ENCODE results near the gene TSPAN1.

The TSPAN1 gene

GRCh38 chr1:46134660-46135331 lies 40.1 kb upstream of the TSPAN1 start:
- H3K4me3 ChIP-seq (ENCODE audit: low read length, poor library complexity, severe bottlenecking): no peak overlapping the region
- peaks cover 16% of the 10 kb centered on the region for H4K20me1 ChIP-seq (ENCODE audit: insufficient read depth, low read length, poor library complexity, severe bottlenecking)
- H3K9me2 ChIP-seq (replicated peaks; ENCODE audit: low read depth, low read length): no peaks in the 10 kb centered on the region
- H2AFZ ChIP-seq (ENCODE audit: low read length): no peak overlapping the region
- H3K4me2 ChIP-seq (ENCODE audit: low read depth, low read length, poor library complexity, severe bottlenecking): peak overlapping the region; percentile 91
- H3K4me1 ChIP-seq (ENCODE audit: insufficient read depth, low read length, poor library complexity, severe bottlenecking): peaks cover 31% of the 10 kb centered on the region
- H3K36me3 ChIP-seq (ENCODE audit: insufficient read depth, low read length): no peaks in the 10 kb centered on the region
- H3K9ac ChIP-seq (ENCODE audit: low read depth, low read length, poor library complexity, severe bottlenecking): peak overlapping the region; percentile 100
- H3K27me3 ChIP-seq (ENCODE audit: insufficient read depth, low read length, poor library complexity, severe bottlenecking): no peaks in the 10 kb centered on the region
- no peak for TF ChIP-seq CTCF (conservative IDR thresholded peaks at IDR 0.05; ENCODE audit: low read length)
- no peak for TF ChIP-seq EZH2phosphoT487 (IDR thresholded peaks at IDR 0.05; ENCODE audit: borderline replicate concordance)
- peaks cover 36% of the 10 kb centered on the region for H3K79me2 ChIP-seq (ENCODE audit: insufficient read depth, low read length)
- 0 out of 2 replicates have a peak, but pooled peaks cover 5% of the 10 kb centered on the region for H3F3A ChIP-seq (ENCODE audit: low read depth)
- H3K9me3 ChIP-seq (ENCODE audit: insufficient read depth, low read depth, low read length): no peaks in the 10 kb centered on the region

GRCh38 chr1:46136711-46137110 lies 38.2 kb upstream of the TSPAN1 start:
- Histone ChIP-seq H3K4me2 (ENCODE audit: low read depth, low read length, poor library complexity, severe bottlenecking) (no peak overlapping the region), H3K79me2 (ENCODE audit: insufficient read depth, low read length) (peaks cover 17% of the 10 kb centered on the region), H3K4me1 (ENCODE audit: insufficient read depth, low read length, poor library complexity, severe bottlenecking) (peaks cover 29% of the 10 kb centered on the region), H3K9me3 (ENCODE audit: insufficient read depth, low read depth, low read length) (no peaks in the 10 kb centered on the region), H4K20me1 (ENCODE audit: insufficient read depth, low read length, poor library complexity, severe bottlenecking) (no peaks in the 10 kb centered on the region), H2AFZ (ENCODE audit: low read length) (peak overlapping the region; percentile 62; the same call in 1 of the 2 replicates), H3K9me2 (replicated peaks; ENCODE audit: low read depth, low read length) (no peaks in the 10 kb centered on the region), H3K4me3 (ENCODE audit: low read length, poor library complexity, severe bottlenecking) (no peak overlapping the region), H3K9ac (ENCODE audit: low read depth, low read length, poor library complexity, severe bottlenecking) (no peak overlapping the region), H3F3A (ENCODE audit: low read depth) (0 out of 2 replicates have a peak, but pooled peaks cover 5% of the 10 kb centered on the region), H3K27me3 (ENCODE audit: insufficient read depth, low read length, poor library complexity, severe bottlenecking) (no peaks in the 10 kb centered on the region), H3K36me3 (ENCODE audit: insufficient read depth, low read length) (no peaks in the 10 kb centered on the region)
- TF ChIP-seq EZH2phosphoT487 (IDR thresholded peaks at IDR 0.05; ENCODE audit: borderline replicate concordance) (no peak), CTCF (conservative IDR thresholded peaks at IDR 0.05; ENCODE audit: low read length) (no peak)

- H3K4me2 ChIP-seq (ENCODE audit: low read depth, low read length, poor library complexity, severe bottlenecking): peak overlapping the region; percentile 47
- no peaks in the 10 kb centered on the region for H3K9me2 ChIP-seq (replicated peaks; ENCODE audit: low read depth, low read length)
- H3K4me3 ChIP-seq (ENCODE audit: low read length, poor library complexity, severe bottlenecking): no peak overlapping the region
- peaks cover 10% of the 10 kb centered on the region; the same call in 1 of the 2 replicates for H3K79me2 ChIP-seq (ENCODE audit: insufficient read depth, low read length)
- peaks cover 29% of the 10 kb centered on the region for H3K4me1 ChIP-seq (ENCODE audit: insufficient read depth, low read length, poor library complexity, severe bottlenecking)
- H3K27me3 ChIP-seq (ENCODE audit: insufficient read depth, low read length, poor library complexity, severe bottlenecking): no peaks in the 10 kb centered on the region
- no peaks in the 10 kb centered on the region for H4K20me1 ChIP-seq (ENCODE audit: insufficient read depth, low read length, poor library complexity, severe bottlenecking)
- H3K36me3 ChIP-seq (ENCODE audit: insufficient read depth, low read length): no peaks in the 10 kb centered on the region
- TF ChIP-seq EZH2phosphoT487 (IDR thresholded peaks at IDR 0.05; ENCODE audit: borderline replicate concordance) (no peak), CTCF (conservative IDR thresholded peaks at IDR 0.05; ENCODE audit: low read length) (no peak)
- 0 out of 2 replicates have a peak, but pooled peaks cover 5% of the 10 kb centered on the region for H3F3A ChIP-seq (ENCODE audit: low read depth)
- H3K9me3 ChIP-seq (ENCODE audit: insufficient read depth, low read depth, low read length): no peaks in the 10 kb centered on the region
- H2AFZ ChIP-seq (ENCODE audit: low read length): peak overlapping the region; percentile 62; the same call in 1 of the 2 replicates
- H3K9ac ChIP-seq (ENCODE audit: low read depth, low read length, poor library complexity, severe bottlenecking): peak overlapping the region; percentile 28
Measured at GRCh38 chr1:46137916-46138315, 37.0 kb upstream of the TSPAN1 start.
